GM12801 (cell line): Measurements from ENCODE around the gene SLC6A16.

Experiments used
- CTCF ChIP-seq: IDR thresholded peaks from one replicate; pipeline ENCODE4 v1.5.1; 2011; ENCODE audit warnings: control low read depth; ENCODE audit not compliant: insufficient read length; ENCODE audit errors: extremely low read depth

Gene SLC6A16

GRCh38 chr19:49272204-49272603 lies 52.8 kb downstream of the SLC6A16 start:
- no peak for TF ChIP-seq CTCF

GRCh38 chr19:49271080-49271753 lies 53.8 kb downstream of the SLC6A16 start:
- TF ChIP-seq CTCF, result no peak

GRCh38 chr19:49264258-49264657 lies 60.7 kb downstream of the SLC6A16 start:
- TF ChIP-seq CTCF, result no peak

- TF ChIP-seq CTCF, result no peak
Measured at GRCh38 chr19:49261602-49262001, 63.4 kb downstream of the SLC6A16 start.

GRCh38 chr19:49256691-49257090 lies 68.3 kb downstream of the SLC6A16 start:
- no peak for TF ChIP-seq CTCF

- TF ChIP-seq CTCF, result no peak
Measured at GRCh38 chr19:49255674-49256073, 69.3 kb downstream of the SLC6A16 start.

GRCh38 chr19:49249933-49250332 lies 75.1 kb downstream of the SLC6A16 start:
- TF ChIP-seq CTCF, result no peak
